Choroid plexus epithelial cell (primary cell): Measurements from ENCODE around the gene ST3GAL3.

Experiments
- DNase-seq: peaks from one replicate; pipeline ENCODE4 v3.0.0-alpha.2; 2010; ENCODE audit warnings: low read depth
- H3K4me3 ChIP-seq: 2 replicates; pipeline ENCODE4 v1.5.1; 2011; ENCODE audit warnings: low read depth, mild to moderate bottlenecking, control low read depth, low read length, moderate library complexity
- TF ChIP-seq, protein P1 (sequence below): conservative IDR thresholded peaks from 2 replicates; pipeline ENCODE4 v1.5.1; 2011; ENCODE audit warnings: low read depth, mild to moderate bottlenecking, control low read depth, inconsistent platforms, low read length, moderate library complexity

The ST3GAL3 gene

GRCh38 chr1:43754892-43755291 lies 47.6 kb downstream of the ST3GAL3 start:
- DNase-seq, result no peak
- TF ChIP-seq, protein P1, sequence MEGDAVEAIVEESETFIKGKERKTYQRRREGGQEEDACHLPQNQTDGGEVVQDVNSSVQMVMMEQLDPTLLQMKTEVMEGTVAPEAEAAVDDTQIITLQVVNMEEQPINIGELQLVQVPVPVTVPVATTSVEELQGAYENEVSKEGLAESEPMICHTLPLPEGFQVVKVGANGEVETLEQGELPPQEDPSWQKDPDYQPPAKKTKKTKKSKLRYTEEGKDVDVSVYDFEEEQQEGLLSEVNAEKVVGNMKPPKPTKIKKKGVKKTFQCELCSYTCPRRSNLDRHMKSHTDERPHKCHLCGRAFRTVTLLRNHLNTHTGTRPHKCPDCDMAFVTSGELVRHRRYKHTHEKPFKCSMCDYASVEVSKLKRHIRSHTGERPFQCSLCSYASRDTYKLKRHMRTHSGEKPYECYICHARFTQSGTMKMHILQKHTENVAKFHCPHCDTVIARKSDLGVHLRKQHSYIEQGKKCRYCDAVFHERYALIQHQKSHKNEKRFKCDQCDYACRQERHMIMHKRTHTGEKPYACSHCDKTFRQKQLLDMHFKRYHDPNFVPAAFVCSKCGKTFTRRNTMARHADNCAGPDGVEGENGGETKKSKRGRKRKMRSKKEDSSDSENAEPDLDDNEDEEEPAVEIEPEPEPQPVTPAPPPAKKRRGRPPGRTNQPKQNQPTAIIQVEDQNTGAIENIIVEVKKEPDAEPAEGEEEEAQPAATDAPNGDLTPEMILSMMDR, result no peak
- H3K4me3 ChIP-seq, result no peak overlapping the region

GRCh38 chr1:43757343-43758053 lies 50.2 kb downstream of the ST3GAL3 start:
- TF ChIP-seq, protein P1, result no peak
- no peak for DNase-seq

GRCh38 chr1:43760745-43761317 lies 53.5 kb downstream of the ST3GAL3 start:
- TF ChIP-seq, protein P1, result no peak
- no peak for DNase-seq

More at GRCh38 chr1:43757343-43758053, 50.2 kb downstream of the ST3GAL3 start:
- H3K4me3 ChIP-seq, result no peak overlapping the region

DNA sequence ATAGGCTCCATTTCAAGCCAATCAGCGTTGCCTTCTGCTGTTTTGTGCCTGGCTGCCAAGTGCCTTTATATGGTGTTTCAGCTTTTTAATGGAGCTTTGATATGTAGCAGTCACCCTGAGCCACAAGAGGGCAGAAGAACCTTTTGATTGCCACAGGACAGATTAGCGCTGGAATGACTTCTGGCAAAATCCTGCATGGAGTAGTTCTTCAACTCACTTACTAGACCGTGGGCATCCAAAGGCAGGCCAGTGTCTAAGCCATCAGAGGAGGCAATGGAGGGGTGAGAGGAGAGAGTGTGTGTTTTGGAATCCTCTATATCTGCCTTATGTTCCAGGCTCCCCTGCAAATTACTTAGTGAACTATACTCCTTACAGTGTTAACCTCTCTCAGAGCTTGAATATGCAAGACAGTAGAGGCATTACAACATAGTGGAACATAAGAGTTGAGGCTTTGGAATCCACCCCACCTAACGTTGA lies 56.2 kb downstream of the ST3GAL3 start:
- no peak overlapping the region for H3K4me3 ChIP-seq
- peak; percentile 95 for DNase-seq
- TF ChIP-seq, protein P1, result peak; percentile 97

More at GRCh38 chr1:43760745-43761317, 53.5 kb downstream of the ST3GAL3 start:
- no peak overlapping the region for H3K4me3 ChIP-seq

GRCh38 chr1:43764581-43764980 lies 57.2 kb downstream of the ST3GAL3 start:
- TF ChIP-seq, protein P1, result no peak
- DNase-seq, result no peak
- no peak overlapping the region for H3K4me3 ChIP-seq

DNA sequence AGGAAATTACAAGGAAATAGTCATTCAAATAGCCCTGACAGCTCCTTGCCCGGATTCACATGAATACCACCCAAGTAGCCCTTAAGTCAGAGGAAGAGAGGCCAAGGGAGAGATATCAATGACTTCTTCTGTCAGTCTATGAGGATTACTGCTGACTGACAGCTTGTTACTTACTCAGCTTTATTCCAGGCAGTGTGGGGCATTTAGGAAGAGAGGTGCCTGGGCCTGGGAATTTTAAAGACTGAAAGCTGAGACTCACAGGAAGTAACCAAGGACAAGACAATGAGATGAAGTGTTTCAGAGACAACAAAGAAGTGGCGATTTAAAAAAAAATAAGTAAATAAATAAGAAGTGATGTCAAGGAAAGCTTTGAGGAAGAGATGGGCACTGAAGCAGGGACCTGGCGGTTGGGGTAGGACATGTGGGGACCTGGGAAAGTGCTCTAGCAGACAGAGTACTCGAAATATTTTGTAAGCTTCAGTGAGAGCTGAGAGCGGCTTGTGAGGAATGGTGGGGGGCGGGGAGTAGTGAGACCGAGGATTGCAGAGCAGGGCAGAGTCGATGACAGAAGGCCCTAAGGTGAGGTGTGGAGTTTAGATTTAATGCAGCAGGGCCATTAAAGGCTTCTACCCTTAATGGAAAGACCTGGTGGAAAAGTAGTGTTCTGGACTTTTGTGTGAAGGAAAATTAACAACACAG lies 58.9 kb downstream of the ST3GAL3 start:
- DNase-seq, result no peak
- TF ChIP-seq, protein P1, result no peak
- no peak overlapping the region for H3K4me3 ChIP-seq
